Trophoblast cell (in vitro differentiated cells and primary cell): Measurements from ENCODE around the gene BNC2.

Source experiments
- DNase-seq, 2 donors: peaks; one replicate each; pipeline ENCODE4 v3.0.0-alpha.2; 2016
- H2AFZ ChIP-seq: 2 replicates; pipeline ENCODE4 v1.6.1; 2013; ENCODE audit warnings: low read length, moderate library complexity, mild to moderate bottlenecking; ENCODE audit not compliant: insufficient read depth, poor library complexity
- H2AK5ac ChIP-seq: 2 replicates; pipeline ENCODE4 v1.6.1; 2013; ENCODE audit warnings: mild to moderate bottlenecking, low read length
- H2BK120ac ChIP-seq: 2 replicates; pipeline ENCODE4 v1.6.1; 2013; ENCODE audit warnings: low read length, mild to moderate bottlenecking, moderate library complexity; ENCODE audit not compliant: insufficient read depth, poor library complexity
- H2BK12ac ChIP-seq: 2 replicates; pipeline ENCODE4 v1.6.1; 2013; ENCODE audit warnings: mild to moderate bottlenecking, low read length, moderate library complexity
- H2BK5ac ChIP-seq: 2 replicates; pipeline ENCODE4 v1.6.1; 2013; ENCODE audit warnings: low read length, low read depth, moderate library complexity, mild to moderate bottlenecking; ENCODE audit not compliant: poor library complexity
- H3K14ac ChIP-seq: 2 replicates; pipeline ENCODE4 v1.6.1; 2013; ENCODE audit warnings: mild to moderate bottlenecking, low read length
- H3K18ac ChIP-seq: 2 replicates; pipeline ENCODE4 v1.6.1; 2013; ENCODE audit warnings: mild to moderate bottlenecking, low read length
- H3K23ac ChIP-seq: 2 replicates; pipeline ENCODE4 v1.6.1; 2013; ENCODE audit warnings: low read length
- H3K27ac ChIP-seq: 2 replicates; pipeline ENCODE4 v1.5.1; 2013; ENCODE audit warnings: low read depth, mild to moderate bottlenecking, inconsistent platforms, low read length, moderate library complexity
- H3K27me3 ChIP-seq: 2 replicates; pipeline ENCODE4 v1.6.1; 2013; ENCODE audit warnings: inconsistent platforms, mild to moderate bottlenecking, low read length, moderate library complexity; ENCODE audit not compliant: insufficient read depth
- H3K36me3 ChIP-seq, 2 experiments: 1 replicate in 1 of 2; 2 replicates in 1 of 2; pipeline ENCODE4 v1.6.1; 2013; ENCODE audit warnings: low read length in 2 of 2, mild to moderate bottlenecking in 2 of 2, moderate library complexity in 1 of 2; ENCODE audit not compliant: insufficient read depth in 2 of 2, control insufficient read depth in 1 of 2
- H3K4ac ChIP-seq: 2 replicates; pipeline ENCODE4 v1.6.1; 2013; ENCODE audit warnings: low read depth, mild to moderate bottlenecking, low read length, moderate library complexity
- H3K4me1 ChIP-seq, 2 experiments: 1 replicate in 1 of 2; 2 replicates in 1 of 2; pipeline ENCODE4 v1.6.1; 2013; ENCODE audit warnings: low read length in 2 of 2, mild to moderate bottlenecking in 2 of 2, moderate library complexity in 1 of 2; ENCODE audit not compliant: insufficient read depth in 2 of 2, control insufficient read depth in 1 of 2
- H3K4me2 ChIP-seq: 2 replicates; pipeline ENCODE4 v1.6.1; 2013; ENCODE audit warnings: inconsistent platforms, mild to moderate bottlenecking, low read length, moderate library complexity
- H3K4me3 ChIP-seq: 2 replicates; pipeline ENCODE4 v1.5.1; 2013; ENCODE audit warnings: mild to moderate bottlenecking, low read depth, low read length, inconsistent platforms
- H3K79me1 ChIP-seq: one replicate; pipeline ENCODE4 v1.6.1; 2013; ENCODE audit warnings: low read length
- H3K79me2 ChIP-seq: 2 replicates; pipeline ENCODE4 v1.6.1; 2013; ENCODE audit warnings: low read length, mild to moderate bottlenecking; ENCODE audit not compliant: control insufficient read depth, insufficient read depth, poor library complexity
- H3K9ac ChIP-seq: 2 replicates; pipeline ENCODE4 v1.6.1; 2013; ENCODE audit warnings: mild to moderate bottlenecking, low read length
- H3K9me3 ChIP-seq: 2 replicates; pipeline ENCODE4 v1.6.1; 2013; ENCODE audit warnings: low read depth, mild to moderate bottlenecking, control low read depth, inconsistent platforms, low read length; ENCODE audit not compliant: insufficient read depth
- H4K12ac ChIP-seq: 2 replicates; pipeline ENCODE4 v1.6.1; 2013; ENCODE audit warnings: low read depth, mild to moderate bottlenecking, low read length, moderate library complexity
- H4K8ac ChIP-seq: 2 replicates; pipeline ENCODE4 v1.6.1; 2013; ENCODE audit warnings: low read depth, mild to moderate bottlenecking, low read length, moderate library complexity
- H4K91ac ChIP-seq: one replicate; pipeline ENCODE4 v1.6.1; 2013; ENCODE audit warnings: low read depth, mild to moderate bottlenecking, low read length, moderate library complexity
- WGBS: extraction: QIAGEN DNeasy Blood & Tissue Kit; methylation state at CpG from one replicate; pipeline ENCODE4 v1.1.7; 2013; ENCODE audit warnings: missing lambda C conversion rate; ENCODE audit not compliant: insufficient read length, insufficient coverage; ENCODE audit errors: extremely low coverage; 5-methylcytosine and 5-hydroxymethylcytosine counted together

The BNC2 gene

DNA sequence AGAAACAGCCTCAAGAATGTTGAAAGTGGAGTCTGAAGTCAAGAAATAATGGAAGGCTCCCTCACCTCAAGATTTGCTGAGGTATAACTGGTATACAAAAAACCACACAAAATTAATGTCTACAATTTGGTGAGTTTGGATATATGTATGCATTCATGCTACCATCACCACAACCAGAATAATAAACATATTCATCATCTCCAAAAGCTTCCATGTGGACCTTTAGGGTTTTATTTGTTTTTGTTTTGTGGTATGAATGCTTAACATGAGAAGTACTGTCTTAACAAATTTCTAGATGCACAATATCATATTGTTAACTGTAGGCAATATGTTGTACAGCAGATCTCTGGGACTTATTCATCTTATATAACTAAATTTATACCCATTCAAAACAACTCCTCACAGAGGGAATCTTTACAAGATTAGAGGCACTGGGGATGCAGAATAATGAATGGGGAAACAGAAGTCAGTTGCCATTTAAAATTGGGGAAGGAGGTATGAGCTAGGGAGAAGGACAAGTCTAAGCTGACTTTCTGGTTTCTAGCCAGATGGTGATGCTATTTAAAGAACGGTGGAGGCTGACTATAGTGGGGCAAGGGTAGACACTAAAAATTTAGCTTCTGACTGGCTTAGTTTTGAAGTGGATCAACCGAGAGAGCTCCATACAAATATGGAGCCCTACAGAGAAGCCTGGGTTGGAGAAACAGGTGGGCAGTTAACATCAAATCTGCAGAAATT is 213.9 kb downstream of the BNC2 start:
- Histone ChIP-seq H3K27me3 (no peaks in the 10 kb centered on the region), H4K12ac (no peak overlapping the region), H2AK5ac (peak overlapping the region; percentile 24), H4K91ac (peak overlapping the region; percentile 45), H2BK120ac (no peak overlapping the region), H2BK12ac (peak overlapping the region; percentile 41), H3K9me3 (no peaks in the 10 kb centered on the region), H3K79me2 (no peaks in the 10 kb centered on the region), H3K4ac (no peak overlapping the region), H3K9ac (no peak overlapping the region), H3K27ac (no peak overlapping the region), H3K14ac (no peak overlapping the region), H3K4me1 (peaks cover 9 to 10% of the 10 kb centered on the region in 2 experiments), H3K4me2 (no peak overlapping the region), H3K23ac (no peak overlapping the region), H4K8ac (no peak overlapping the region), H2BK5ac (no peak overlapping the region), H3K18ac (no peak overlapping the region), H3K79me1 (peaks cover 11% of the 10 kb centered on the region), H3K36me3 (peaks cover 0 to 3% of the 10 kb centered on the region in 2 experiments), H2AFZ (no peak overlapping the region), H3K4me3 (no peak overlapping the region)
- no CpG with 5 or more reads among the region's 2 CpGs for WGBS
- DNase-seq = no peak

DNA sequence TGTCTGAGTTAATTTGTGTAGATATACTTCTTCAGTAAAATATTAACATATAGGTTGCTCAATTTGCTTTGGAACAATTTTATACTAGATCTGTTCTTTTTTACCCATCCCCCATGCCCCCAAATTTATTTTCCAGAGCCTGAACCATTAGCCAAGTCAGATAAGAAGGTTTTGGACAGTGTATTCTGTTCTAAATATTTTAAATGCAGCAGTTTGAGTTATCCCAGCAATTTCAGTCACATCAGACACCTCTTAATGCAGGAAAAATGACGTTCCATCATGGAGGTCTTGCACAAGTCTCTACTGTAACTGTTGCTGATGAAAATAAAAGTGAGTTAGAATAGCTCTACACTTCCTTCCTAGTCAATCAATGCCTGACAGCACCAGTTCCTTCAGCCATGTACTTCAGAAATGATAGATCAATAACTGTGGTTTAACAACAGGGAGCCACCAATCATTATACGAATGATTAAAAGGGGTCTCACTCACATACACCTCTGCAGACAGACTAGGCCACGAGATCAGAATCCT is 215.8 kb downstream of the BNC2 start:
- H3K79me1 ChIP-seq = peaks cover 11% of the 10 kb centered on the region
- no peak overlapping the region for H4K12ac ChIP-seq
- H3K4ac ChIP-seq = no peak overlapping the region
- H3K4me3 ChIP-seq = no peak overlapping the region
- DNase-seq = no peak
- H2BK12ac ChIP-seq = no peak overlapping the region
- H3K36me3 ChIP-seq = peaks cover 0 to 3% of the 10 kb centered on the region in 2 experiments
- H3K18ac ChIP-seq = no peak overlapping the region
- no peak overlapping the region for H2BK120ac ChIP-seq
- no peak overlapping the region for H3K4me2 ChIP-seq
- no peak overlapping the region for H2AK5ac ChIP-seq
- no peak overlapping the region for H4K91ac ChIP-seq
- H3K23ac ChIP-seq = no peak overlapping the region
- H3K9me3 ChIP-seq = no peaks in the 10 kb centered on the region
- H3K9ac ChIP-seq = no peak overlapping the region
- no peaks in the 10 kb centered on the region for H3K79me2 ChIP-seq
- H4K8ac ChIP-seq = no peak overlapping the region
- H3K27me3 ChIP-seq = no peaks in the 10 kb centered on the region
- no peak overlapping the region for H2AFZ ChIP-seq
- H3K4me1 ChIP-seq = peaks cover 9 to 10% of the 10 kb centered on the region in 2 experiments
- H2BK5ac ChIP-seq = no peak overlapping the region
- no peak overlapping the region for H3K27ac ChIP-seq
- WGBS = no CpG with 5 or more reads among the region's 3 CpGs
- H3K14ac ChIP-seq = no peak overlapping the region

DNA sequence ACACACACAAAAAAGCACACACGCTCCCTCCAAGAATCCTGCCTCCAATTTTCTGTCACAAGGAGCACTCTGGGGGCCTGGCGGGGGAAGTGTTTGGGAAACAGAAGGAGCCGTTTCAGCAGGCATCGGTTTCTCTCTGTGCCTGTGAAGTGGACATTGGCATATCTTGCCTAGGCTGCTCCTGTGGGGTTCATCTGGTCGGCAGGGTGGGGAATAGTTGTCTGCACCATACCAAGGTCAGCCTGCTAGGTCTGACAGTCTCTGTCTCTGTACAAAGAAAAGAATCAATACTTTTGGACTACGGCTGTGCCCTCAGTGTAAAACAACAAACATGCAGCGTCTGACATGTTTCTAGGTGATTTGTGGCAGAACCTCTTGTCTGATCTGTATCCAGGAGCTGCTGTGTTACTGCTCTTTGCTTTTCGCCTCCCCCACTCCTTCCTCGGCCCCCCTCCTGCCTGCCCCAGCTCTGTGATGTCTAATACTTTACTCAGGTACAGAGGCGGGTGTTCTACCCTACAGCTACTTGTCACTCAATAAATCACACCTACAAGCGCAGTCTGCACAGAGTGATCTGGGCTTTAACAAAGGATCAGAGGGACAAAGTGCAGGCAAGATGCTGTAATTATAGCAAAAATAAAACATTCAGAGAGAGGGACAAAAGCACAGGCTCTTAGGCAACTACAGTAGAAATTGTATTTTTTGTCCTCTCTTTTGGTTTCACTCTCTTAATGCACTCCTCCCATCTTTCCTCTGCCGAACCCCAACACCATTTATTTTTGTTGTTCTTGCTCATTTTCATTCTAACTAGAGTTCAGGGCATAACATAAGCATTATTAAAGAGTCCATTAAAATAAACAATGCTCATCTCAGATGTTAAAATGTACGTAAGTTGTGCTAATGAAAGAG is 216.7 kb downstream of the BNC2 start:
- Histone ChIP-seq H4K12ac (no peak overlapping the region), H3K23ac (no peak overlapping the region), H3K14ac (peak overlapping the region; percentile 64), H3K79me1 (peaks cover 11% of the 10 kb centered on the region), H3K9me3 (no peaks in the 10 kb centered on the region), H2BK12ac (peak overlapping the region; percentile 63), H3K9ac (peak overlapping the region; percentile 9), H3K36me3 (no peaks in the 10 kb centered on the region), H2BK5ac (peak overlapping the region; percentile 92), H4K8ac (peak overlapping the region; percentile 13), H2AK5ac (peak overlapping the region; percentile 41), H3K27ac (peak overlapping the region; percentile 95), H3K4me3 (no peak overlapping the region), H3K79me2 (no peaks in the 10 kb centered on the region), H2BK120ac (peak overlapping the region; percentile 98), H4K91ac (peak overlapping the region; percentile 94), H3K18ac (peak overlapping the region; percentile 41), H3K27me3 (no peaks in the 10 kb centered on the region), H2AFZ (no peak overlapping the region), H3K4me2 (peak overlapping the region; percentile 62), H3K4ac (peak overlapping the region; percentile 58), H3K4me1 (peaks cover 9 to 10% of the 10 kb centered on the region in 2 experiments)
- WGBS = no CpG with 5 or more reads among the region's 13 CpGs
- no peak for DNase-seq

DNA sequence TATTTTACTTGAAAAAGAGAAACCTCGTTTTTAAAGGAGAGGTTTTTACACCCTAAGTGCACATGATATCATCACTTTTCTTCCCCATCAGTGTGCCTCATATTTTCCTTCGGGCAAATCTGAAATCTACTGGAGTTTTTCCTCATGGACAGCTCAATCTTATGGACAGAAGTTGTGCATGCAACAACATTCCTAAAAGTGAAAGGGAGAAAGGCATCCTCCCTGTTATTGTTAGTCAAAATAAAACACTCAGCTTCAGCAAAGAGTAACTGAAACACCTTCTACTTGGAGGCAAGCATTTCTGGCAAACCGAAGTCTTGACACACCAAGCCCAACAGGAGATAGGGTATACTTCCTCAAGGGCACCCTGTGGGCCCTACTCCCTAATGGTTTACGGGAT is 217.9 kb downstream of the BNC2 start:
- Histone ChIP-seq H2BK12ac (no peak overlapping the region), H3K36me3 (no peaks in the 10 kb centered on the region), H3K9ac (no peak overlapping the region), H2BK120ac (no peak overlapping the region), H3K4me2 (peak overlapping the region; percentile 2), H4K91ac (no peak overlapping the region), H3K23ac (no peak overlapping the region), H2AFZ (no peak overlapping the region), H3K9me3 (no peaks in the 10 kb centered on the region), H4K12ac (no peak overlapping the region), H2AK5ac (no peak overlapping the region), H4K8ac (no peak overlapping the region), H2BK5ac (no peak overlapping the region), H3K27me3 (no peaks in the 10 kb centered on the region), H3K14ac (no peak overlapping the region), H3K79me1 (peaks cover 11% of the 10 kb centered on the region), H3K18ac (no peak overlapping the region), H3K4me3 (no peak overlapping the region), H3K4ac (no peak overlapping the region), H3K27ac (peak overlapping the region; percentile 41), H3K79me2 (no peaks in the 10 kb centered on the region), H3K4me1 (peaks cover 9 to 10% of the 10 kb centered on the region in 2 experiments)
- no CpG with 5 or more reads among the region's 4 CpGs for WGBS
- DNase-seq = no peak
